ENCODE data around the gene SMURF1. TPM values are rescaled to one million over a fixed set of nuclear protein-coding genes. Genes with fewer than 3 reads are reported as not detected.

The SMURF1 gene
- total and polyA plus RNA-seq, 2 of the 4 experiments (the other 2 are of a cell fraction): 13.4 to 20.3 TPM

GRCh38 chr7:99129536-99129935 lies 14.4 kb downstream of the SMURF1 start (continued):
- no peak for TF ChIP-seq SMC3 (IDR thresholded peaks at IDR 0.05; ENCODE audit: low read depth, low read length)
- no peak for TF ChIP-seq NFE2L2 (IDR thresholded peaks at IDR 0.05; ENCODE audit: low read depth, low read length)

- no peak overlapping the region for H2BK20ac ChIP-seq (ENCODE audit: low read depth, low read length)
- ATAC-seq (ENCODE audit: low read depth): no peak
- H2BK15ac ChIP-seq (ENCODE audit: low read depth, low read length): no peak overlapping the region
- POLR2A ChIA-PET (ENCODE audit: unreplicated experiment): no interaction called here
- H4K91ac ChIP-seq (ENCODE audit: insufficient read depth, low read depth, low read length): no peak overlapping the region
- CTCF ChIA-PET: interaction anchor here (1.0 kb wide), 1 partner anchor 8 kb away, joined by 4 read pairs; no protein-coding TSS in a partner anchor
- no peaks in the 10 kb centered on the region for H3K27me3 ChIP-seq (ENCODE audit: control insufficient read depth, insufficient read depth, low read length)
- no peak overlapping the region for H3K27ac ChIP-seq (ENCODE audit: insufficient read depth, low read length)
- dilution Hi-C loops (cut with HindIII; ENCODE audit: low sequenced_read_pairs, unreplicated experiment): no loop called here
- H4K20me1 ChIP-seq (ENCODE audit: insufficient read depth, low read length): peaks cover 80% of the 10 kb centered on the region
- intact Hi-C loops (cut with micrococcal nuclease): no loop called here
- peaks cover 35% of the 10 kb centered on the region for H3K9me1 ChIP-seq (ENCODE audit: insufficient read depth, low read length)
- H3K23ac ChIP-seq (ENCODE audit: low read depth, low read length): no peak overlapping the region
- peaks cover 18% of the 10 kb centered on the region for H3K4me1 ChIP-seq (ENCODE audit: control insufficient read depth, insufficient read depth, low read length)
- no peak overlapping the region for H4K8ac ChIP-seq (ENCODE audit: low read depth in 2 of 2, low read length in 2 of 2)
- H3K9me3 ChIP-seq (ENCODE audit: control insufficient read depth, insufficient read depth, low read length): no peaks in the 10 kb centered on the region
- no TSS peak for BruUV-seq (replicated peaks)
- WGBS, 2 experiments (ENCODE audit: extremely low coverage in 2 of 2, insufficient read length in 1 of 2): no CpG with 5 or more reads among the region's 3 CpGs
- no peak overlapping the region for H2AFZ ChIP-seq (replicated peaks; ENCODE audit: low read length, poor library complexity)
- no peak overlapping the region for H2AK9ac ChIP-seq (replicated peaks; ENCODE audit: low read depth, low read length, poor library complexity)
- no peak overlapping the region for H3K56ac ChIP-seq (ENCODE audit: extremely low read depth, insufficient read depth, low read length)
- H2BK120ac ChIP-seq (ENCODE audit: low read depth, low read length): no peak overlapping the region
- no peak overlapping the region for H2AK5ac ChIP-seq (ENCODE audit: low read depth, low read length)
- TF ChIP-seq MXI1 (IDR thresholded peaks at IDR 0.05; ENCODE audit: borderline replicate concordance, low read depth, low read length): no peak
- TF ChIP-seq FOS (IDR thresholded peaks at IDR 0.05; ENCODE audit: low read depth, low read length): no peak
- TF ChIP-seq CTCF (conservative IDR thresholded peaks at IDR 0.05; ENCODE audit: low read depth, low read length): no peak
- no peak for TF ChIP-seq RAD21 (IDR thresholded peaks at IDR 0.05; ENCODE audit: low read length)
- TF ChIP-seq POLR2A (IDR thresholded peaks at IDR 0.05; ENCODE audit: low read depth, low read length): no peak
- no peak for TF ChIP-seq SMC3 (IDR thresholded peaks at IDR 0.05; ENCODE audit: low read depth, low read length)
- no peak for TF ChIP-seq BHLHE40 (IDR thresholded peaks at IDR 0.05; ENCODE audit: low read depth, low read length)
- TF ChIP-seq CEBPB (IDR thresholded peaks at IDR 0.05; ENCODE audit: low read depth, low read length): no peak
- no peak for TF ChIP-seq RFX5 (IDR thresholded peaks at IDR 0.05; ENCODE audit: low read depth, low read length)
- TF ChIP-seq RCOR1 (IDR thresholded peaks at IDR 0.05; ENCODE audit: insufficient replicate concordance, low read length): no peak
- TF ChIP-seq MAFK (IDR thresholded peaks at IDR 0.05; ENCODE audit: low read depth, low read length): no peak
- no peak for TF ChIP-seq NFE2L2 (IDR thresholded peaks at IDR 0.05; ENCODE audit: low read depth, low read length)
- no peak for TF ChIP-seq ELK1 (IDR thresholded peaks at IDR 0.05; ENCODE audit: borderline replicate concordance, low read depth, low read length)
- no peak for TF ChIP-seq USF2 (IDR thresholded peaks at IDR 0.05; ENCODE audit: low read depth, low read length)
- no peaks in the 10 kb centered on the region for H3K36me3 ChIP-seq (ENCODE audit: control insufficient read depth, insufficient read depth, low read length)
- peaks cover 11 to 79% of the 10 kb centered on the region in 2 experiments for H3K79me1 ChIP-seq (ENCODE audit: low read depth in 1 of 2, low read length in 2 of 2)
- no peak overlapping the region for H3K9ac ChIP-seq (ENCODE audit: low read depth, low read length)
- in situ Hi-C loops (cut with MboI; ENCODE audit: low sequenced_read_pairs): no loop called here
- no peak overlapping the region for H2BK5ac ChIP-seq (ENCODE audit: low read depth, low read length, poor library complexity, severe bottlenecking)
- H3K18ac ChIP-seq (ENCODE audit: low read depth, low read length): no peak overlapping the region
- no peak overlapping the region for H3K4me3 ChIP-seq (ENCODE audit: insufficient read depth, low read depth, low read length)
- H3K4ac ChIP-seq (ENCODE audit: low read depth, low read length): no peak overlapping the region
- no peak for DNase-seq
- no peak overlapping the region for H3K14ac ChIP-seq (replicated peaks; ENCODE audit: low read depth, low read length)
- H3K4me2 ChIP-seq (ENCODE audit: low read depth, low read length): no peak overlapping the region
- H4K5ac ChIP-seq (ENCODE audit: low read depth, low read length): no peak overlapping the region
These were observed 14.9 kb downstream of the SMURF1 start for GRCh38 chr7:99129001-99129400.
